Activated effector memory CD4-positive, alpha-beta T cell treated with Interleukin-2 at 50 U/mL for 16 hours (primary cell): ENCODE results near the gene CARD11.
"Not testable (repeated sequence)": the region's sequence is repeated elsewhere in the genome, so short reads cannot be mapped to it uniquely, and the experiment has no call there.

Experiments used
- DNase-seq: peaks from one replicate; pipeline ENCODE4 v3.0.0-alpha.2; 2020

Gene CARD11

DNA sequence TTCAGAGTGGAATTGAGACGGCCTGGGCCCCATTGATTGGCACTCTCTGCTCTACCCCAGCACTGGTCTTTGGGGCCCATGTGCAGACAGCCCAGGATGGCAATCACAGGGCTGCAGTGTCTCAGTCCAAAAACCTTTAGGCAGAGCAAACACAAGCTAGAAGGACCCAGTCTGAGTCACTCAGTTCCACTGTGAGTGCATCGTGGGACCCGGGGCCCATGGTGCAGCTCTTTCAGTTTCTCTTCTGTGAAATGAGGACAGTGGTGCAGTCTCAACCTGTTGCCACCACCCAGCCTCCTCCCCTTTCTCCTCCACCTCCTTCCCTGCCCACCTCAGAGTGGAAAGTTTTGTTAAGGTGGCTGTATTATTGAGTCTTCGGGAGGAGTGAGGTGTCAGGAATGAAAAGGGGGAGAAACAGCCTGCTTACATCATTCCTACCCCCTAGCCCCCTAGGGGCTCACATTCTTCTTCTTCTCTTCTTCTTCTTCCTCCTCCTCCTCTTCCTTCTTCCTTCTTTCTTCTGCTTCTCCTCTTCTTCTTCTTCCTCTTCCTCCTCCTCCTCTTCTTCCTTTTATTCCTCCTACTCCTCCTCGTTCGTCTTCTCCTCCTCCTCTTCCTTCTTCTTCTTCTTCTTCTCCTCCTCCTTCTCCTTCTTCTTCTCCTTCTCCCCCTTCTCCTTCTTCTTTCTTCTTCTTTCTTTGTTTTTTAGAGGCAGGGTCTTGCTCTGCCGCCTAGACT lies 19.5 kb upstream of the CARD11 start:
- DNase-seq = peak; percentile 62

DNA sequence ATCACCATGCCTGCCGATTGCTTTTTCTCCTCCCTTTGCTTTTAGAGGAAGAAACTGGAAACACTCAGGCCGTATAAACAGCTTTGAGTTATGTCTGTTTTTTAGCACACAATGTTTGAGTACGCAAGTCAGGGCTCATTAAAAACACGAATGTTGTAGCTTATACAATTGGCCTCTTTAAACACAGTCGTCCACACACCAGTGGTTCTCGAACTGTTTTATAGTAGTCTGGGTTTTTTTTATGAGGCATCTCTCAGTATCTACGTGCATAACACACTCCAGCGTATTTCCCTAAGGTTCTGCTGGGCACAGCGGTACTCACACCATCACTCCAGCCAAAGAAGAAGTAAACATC lies 13.4 kb upstream of the CARD11 start:
- no peak for DNase-seq

DNA sequence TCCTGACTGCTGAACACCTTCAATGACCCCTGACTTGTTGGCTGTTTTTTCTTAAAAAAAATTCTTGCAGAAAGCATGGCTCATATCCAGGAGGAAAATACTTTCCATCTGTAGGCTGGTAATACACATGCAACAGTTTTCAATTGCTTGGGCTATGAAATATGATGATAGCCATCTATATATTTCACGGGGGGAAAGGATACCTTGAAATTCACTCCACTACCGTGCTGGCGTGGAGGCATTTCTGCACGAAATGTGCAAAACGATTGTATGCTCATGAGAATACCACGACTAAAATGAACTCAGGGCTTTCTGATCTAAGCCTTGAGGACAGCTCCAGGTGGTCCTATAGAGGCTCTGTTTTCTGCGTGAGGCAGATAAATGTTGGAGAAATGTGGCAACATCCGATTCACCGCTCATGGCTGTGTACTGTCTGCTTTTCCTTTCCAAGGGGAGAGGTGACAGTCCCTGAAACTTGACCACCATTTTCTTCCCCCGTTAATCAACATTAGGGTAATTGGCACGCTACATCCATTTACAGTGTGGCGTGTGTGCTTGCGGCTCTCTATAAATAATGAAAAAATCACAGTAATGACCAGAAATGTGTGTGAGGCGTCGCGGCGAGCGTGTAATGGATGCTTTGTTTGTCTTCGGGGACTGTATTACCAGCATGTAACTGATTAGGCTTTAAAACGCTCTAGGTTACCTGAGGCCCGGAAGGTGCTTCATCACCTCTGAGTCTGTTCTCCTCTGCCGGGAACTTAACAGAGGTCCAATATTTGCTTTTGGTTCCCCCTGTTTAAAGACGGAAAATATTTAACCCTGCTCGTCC lies 12.8 kb upstream of the CARD11 start:
- no peak for DNase-seq

DNA sequence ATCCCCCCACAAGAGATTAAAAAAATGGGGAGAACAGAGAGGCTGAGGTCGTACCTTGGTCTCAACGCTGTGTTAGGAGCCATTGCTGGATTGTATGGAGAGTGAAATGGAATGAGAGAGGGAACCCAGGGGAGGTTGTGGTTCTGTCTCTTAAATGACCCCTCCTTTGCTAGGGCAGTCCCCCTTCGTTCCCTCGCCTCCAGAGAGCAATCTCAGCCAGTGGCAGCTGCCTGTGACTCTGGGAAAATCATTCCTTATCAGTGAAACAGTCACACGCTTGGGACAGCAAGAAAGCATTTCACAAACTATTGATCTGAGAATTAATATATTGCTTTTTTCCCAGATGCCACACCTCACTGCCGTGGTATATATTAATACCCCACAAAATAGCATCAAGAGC lies 12.0 kb upstream of the CARD11 start:
- no peak for DNase-seq

DNA sequence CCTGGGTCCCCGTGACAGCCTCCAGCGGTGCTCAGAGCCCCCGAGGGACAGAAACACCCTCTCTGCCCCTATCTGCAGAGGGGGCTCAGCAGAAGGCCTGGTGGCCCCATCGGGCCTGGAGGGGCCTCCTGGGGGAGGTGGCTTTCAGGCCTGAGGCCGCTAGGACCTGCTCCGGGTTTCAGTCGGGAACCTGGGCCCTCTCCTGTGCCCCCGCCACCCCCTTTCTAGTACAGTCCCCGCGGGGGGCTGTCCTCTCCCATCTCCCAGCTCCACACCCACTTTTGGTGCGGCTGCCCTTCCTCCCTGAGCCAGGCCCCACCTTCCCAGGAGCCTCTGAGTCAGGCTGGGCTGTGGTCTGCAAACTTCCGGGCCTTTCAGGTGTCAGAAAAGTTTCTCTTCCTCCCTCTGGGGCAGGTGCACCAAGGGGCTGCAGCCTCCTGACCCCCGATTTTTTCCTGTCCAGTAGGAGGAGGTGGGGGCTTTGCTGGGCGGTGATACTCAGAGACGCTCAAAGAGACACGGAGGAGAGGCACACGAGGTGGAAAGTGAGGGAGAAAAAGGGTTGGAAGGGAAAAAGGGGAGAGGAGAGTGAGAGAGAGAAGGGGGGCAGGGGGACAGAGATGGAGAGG lies 692 bp downstream of the CARD11 start:
- DNase-seq = peak; percentile 67

DNA sequence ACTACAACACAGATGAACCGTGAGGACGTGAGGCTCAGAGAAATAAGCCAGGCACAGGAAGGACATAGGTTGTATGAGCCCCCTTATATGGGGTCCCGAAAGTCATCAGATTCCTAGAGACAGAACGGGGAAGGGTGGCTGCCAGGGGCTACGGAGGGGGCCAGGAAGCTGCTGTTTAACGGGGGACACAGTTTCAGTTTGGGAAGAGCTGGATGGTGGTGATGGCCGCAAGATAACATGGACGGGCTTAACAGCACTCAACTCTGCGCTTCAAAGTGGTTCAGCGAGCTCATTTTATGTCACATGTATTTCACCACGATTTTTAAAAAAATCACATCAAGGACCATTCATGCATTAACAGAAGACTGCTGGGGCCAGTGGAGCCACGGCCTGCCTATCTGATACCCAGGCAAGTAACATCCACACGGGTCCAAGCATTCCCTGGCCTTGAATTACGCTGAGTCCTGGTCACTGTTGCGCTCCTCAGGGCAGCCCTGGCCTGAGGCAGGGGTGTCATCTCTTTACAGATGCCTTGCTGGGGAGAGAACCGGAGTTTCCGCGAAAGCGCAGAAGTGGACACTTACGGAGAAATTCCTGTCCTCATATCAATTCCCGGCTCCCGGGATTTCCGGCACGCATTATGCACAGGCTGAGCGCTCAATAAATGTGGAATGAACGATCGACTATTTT lies 1.5 kb downstream of the CARD11 start:
- DNase-seq = no peak

DNA sequence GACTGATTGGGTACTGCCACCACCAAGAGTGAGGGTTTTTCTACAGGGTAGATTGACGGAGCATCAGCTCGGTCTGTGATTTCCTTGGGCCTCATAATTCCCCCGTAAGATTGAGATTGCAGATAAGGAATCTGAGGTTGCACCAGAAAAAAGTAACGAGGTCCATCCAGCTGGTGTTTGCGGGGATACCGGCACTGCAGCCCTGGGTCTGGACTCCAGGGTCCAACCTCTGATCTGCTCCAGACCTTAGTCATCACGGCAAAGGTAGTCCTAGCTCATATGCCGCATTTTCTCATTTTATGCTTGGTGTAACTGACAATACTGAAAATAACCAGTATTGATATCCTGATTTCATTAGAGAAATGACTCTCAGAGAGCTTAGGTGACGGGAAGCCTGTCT lies 3.9 kb downstream of the CARD11 start:
- no peak for DNase-seq

DNA sequence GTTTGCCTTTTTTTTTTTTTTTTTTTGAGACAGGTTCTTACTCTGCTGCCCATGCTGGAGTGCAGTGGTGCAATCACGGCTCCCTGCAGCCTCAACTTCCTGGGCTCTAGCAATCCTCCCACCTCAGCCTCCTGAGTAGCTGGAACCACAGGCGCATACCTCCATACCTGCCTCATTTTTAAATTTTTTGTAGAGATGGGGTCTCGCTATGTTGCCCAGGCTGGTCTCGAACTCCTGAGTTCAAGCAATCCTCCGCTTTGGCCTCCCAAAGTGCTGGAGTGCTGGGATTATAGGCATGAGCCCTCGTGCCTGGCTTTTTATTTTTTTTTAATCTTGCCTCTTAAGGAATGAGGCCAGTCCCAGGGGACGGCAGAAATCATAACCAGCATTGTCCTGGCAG lies 5.7 kb downstream of the CARD11 start:
- not testable (repeated sequence) for DNase-seq

DNA sequence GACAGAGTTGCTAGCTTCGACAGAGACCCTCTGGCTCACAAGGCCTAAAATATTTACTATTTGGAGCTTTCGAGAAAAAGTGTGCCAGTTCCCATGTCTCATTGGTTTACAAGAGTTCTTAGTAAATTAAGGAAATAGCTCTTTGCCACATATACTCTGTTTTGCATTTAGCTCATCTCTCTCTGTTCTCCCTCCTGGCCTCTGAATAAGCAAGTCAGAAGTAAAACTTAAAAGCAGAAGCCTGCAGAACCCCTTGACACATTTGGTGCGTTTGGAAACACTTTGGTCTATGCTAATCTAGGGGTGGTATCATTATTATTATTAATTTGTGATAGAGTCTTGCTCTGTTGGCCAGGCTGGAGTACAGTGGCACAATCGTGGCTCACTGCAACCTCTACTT lies 6.4 kb downstream of the CARD11 start:
- DNase-seq = no peak

DNA sequence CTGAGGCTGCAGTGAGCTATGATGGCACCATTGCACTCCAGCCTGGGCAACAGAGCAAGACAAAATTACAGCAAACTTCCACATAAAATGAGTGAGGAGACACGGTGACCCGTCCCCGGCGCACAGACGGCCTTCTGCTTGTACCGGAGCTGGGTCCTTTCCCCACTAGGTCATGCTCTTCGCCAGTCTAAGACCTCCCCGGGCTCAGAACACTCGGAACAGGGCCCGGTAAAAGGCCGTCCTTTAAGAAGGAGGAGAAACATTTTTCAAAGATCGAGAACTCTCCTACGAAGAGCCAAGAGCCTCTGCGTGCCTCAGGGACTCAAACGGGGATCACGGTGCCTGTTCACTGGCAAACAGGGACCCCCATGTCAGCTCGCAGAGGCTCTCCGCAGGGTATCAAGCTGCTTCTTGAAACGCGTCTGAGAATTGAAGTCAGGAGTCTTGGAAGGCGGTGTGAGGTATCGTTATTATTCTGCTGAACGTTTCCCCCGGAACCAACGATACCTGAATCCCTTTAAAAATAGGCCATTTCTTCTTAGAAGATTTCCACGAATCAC lies 9.0 kb downstream of the CARD11 start:
- no peak for DNase-seq

DNA sequence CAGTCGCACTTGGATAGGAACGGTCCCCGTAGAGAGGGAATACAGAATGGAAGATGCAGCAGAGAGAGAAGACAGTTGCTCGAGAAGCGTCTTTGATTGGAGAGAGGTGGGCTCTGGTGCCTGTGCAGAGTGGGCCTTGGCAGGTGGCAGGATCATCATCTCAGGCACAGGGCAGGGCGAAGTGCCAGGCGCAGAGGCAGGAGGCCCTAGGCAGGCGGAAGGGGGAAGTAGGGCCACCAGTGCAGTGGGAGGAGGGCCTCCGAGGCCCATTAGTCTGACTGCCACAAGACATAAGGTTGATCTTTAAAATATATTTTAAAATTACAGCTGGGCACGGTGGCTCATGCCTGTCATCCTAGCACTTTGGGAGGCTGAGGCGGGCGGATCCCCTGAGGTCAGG lies 10.1 kb downstream of the CARD11 start:
- no peak for DNase-seq

DNA sequence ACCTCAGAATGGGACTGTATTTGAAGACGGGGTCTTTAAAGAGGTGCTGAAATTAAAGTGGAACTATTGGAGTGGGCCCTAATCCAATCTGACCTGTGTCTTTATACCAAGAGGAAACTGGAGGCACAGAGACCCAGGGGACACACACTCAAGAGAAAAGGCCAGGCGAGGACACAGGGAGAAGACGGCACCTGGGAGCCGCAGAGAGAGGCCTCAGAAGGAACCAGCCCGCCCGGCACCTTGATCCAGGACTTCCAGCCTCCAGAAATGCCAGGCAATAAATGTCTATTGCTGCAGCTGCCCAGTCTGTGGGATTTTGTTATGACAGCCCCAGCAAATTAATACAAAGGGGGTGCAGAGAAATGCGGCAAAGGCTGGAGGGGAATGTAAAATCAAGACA lies 10.5 kb downstream of the CARD11 start:
- no peak for DNase-seq

DNA sequence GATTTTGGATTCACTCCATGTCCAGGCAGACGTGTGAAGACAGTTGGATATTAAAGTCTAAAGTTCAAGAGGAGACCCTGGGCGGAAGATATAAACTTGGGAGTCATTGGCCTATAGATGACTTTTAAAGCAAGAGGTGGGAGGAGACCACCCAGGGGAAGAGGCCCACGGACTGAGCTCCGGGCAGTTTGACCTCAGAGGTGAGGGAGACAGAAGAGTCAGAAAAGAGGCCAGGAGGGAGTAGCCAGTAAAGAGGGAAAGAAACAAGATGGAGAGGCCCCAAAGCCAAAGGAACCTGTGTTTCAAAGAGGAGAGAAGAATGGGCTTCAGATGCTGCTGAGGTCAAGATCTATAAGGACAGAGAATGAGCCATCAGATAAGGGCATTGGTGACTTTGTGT lies 11.4 kb downstream of the CARD11 start:
- no peak for DNase-seq

DNA sequence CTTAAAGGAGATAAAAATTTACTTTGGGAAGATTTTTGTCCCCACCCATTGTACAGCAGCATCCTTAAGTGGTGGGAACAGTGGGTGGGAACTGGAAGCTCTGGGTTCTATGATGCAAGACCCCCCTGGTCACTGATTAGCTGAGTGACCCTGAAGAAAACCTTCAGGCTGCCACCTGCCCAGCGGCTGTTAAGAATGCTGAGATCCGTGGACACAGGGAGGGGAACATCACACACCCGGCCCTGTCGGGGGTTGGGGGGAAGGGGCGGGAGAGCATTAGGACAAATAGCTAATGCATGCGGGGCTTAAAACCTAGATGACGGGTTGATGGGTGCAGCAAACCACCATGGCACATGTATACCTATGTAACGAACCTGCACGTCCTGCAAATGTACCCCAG lies 14.5 kb downstream of the CARD11 start:
- DNase-seq = no peak

DNA sequence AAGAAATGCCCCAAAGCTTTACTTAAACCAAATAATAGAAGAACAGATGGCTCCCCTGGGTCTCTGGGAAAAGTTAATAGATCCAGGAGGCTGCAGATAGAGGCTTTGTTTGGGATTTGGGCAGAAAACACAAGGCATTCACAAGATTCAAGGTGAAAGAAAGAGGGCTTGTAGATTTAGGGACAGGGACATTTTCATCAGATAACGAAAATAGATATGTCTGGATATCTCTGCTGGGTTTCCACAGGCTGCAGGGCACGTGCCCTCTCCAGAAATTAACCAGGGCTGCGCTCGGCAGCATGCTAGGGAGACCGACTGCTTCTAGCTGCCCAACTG lies 14.9 kb downstream of the CARD11 start:
- no peak for DNase-seq

DNA sequence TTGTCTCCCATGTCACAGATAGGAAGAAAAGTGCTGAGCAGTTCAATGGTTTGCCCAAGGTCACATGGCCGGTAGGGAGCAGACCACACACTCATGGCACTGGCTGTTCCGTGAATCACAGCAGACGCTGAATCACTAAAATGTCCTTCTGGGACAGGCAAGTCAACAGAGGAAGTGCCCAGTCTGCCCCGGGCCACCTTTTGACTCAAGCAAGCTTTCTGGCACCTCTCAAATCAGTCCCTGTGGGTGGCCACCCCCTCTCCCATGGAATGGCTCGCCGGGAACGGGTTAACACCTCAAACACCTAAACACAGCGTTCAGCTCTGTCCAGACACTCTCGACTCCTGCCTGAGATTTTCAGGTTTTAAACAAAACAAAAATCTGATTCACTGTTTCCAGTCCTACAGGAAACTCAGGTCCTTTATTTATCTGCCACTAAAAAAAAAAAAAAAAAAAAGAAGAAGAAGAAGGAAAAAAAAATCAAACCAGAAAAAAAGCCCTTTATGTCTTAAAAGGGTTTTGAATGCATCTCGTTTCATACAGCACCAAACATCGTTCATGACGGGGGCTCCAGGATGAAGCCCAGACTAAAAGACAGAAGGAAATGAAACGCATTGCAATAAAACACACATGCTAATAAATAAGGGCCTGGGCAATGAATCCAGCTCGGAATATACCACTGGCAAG lies 15.5 kb downstream of the CARD11 start:
- DNase-seq = no peak

DNA sequence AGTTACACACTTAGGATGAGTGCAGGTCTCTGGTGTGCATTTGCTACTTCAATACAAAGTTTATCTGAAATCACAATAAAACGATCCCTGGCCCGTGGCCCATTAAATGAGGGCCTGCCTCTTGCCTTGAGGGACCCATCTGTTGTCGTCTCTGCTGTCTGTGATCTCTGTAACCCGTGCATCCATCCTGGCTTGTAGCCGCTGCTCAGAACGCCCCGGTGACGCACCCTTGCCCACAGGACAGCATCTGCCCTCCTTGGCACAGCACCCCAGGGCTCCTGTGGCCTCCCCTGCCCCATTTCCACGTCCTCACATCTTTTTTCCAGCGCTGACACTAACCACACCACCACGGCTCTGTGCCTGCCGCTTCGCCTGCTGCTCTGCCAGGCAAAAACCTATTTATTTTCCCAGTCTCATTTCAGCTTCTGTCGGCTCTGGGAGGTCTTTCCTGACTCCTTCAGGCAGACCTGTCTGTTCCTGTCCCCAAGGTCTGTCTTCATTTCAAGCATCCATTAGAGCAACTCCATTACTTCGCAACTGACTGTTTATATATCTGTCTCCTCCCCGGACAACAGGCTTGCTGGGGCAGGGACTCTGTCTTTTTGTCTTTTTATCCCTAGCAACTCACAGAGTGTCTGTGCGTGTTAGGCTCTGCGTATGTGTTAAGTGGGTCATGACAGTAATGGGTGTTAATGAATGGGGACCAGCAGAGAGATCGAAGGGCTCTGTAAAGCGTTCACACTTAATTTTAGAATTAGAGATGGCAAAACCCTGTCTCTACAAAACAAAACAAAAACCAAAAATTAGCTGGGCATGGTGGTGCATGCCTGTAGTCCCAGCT lies 16.4 kb downstream of the CARD11 start:
- DNase-seq = no peak

DNA sequence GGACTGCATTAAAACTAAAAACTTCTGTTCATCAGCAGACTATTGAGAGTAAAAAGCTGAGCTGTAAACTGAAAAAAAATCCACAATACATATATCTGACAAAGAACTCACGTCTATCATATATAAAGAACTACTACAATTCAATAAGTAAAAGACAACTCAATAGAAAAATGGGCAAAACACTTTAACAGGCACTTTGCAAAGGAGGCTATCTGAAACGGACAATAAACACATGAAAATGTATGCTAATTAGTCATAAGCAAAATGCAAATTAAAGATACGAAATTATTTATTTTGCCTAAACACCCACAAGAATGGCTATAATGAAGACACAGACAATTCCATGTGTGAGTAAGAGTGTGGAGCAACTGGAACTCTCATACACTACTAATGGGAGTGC lies 18.1 kb downstream of the CARD11 start:
- DNase-seq = no peak

DNA sequence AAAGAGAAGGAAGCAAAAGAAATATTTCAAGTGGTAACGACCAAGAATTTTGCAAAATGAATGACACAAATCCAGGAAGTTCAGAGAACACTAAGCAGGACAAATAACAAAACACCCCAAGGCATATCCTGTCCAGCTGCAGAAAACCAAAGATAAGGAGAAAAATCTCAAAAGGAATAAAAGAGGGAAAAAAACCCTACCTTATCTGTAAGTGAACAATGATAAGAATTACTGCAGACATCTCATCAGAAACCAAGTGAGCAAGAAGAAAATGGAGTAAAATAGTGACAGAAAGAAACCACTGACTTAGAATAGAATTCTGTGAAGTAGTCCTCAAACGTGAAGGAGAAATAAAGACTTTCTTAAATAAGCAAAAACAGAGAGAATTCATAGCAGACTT lies 21.8 kb downstream of the CARD11 start:
- no peak for DNase-seq

DNA sequence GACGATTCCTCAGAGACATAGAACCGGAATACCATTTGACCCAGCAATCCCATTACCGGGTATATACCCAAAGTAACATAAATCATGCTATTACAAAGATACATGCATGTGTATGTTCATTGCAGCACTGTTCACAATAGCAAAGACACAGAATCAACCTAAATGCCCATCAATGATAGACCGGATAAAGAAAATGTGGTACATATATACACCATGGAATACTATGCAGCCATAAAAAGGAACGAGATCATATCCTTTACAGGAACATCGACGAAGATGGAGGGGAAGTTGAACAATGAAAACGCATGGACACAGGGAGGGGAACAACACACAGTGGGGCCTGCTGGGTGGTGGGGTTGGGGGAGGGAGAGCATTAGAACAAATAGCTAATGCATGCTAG lies 22.4 kb downstream of the CARD11 start:
- not testable (repeated sequence) for DNase-seq

DNA sequence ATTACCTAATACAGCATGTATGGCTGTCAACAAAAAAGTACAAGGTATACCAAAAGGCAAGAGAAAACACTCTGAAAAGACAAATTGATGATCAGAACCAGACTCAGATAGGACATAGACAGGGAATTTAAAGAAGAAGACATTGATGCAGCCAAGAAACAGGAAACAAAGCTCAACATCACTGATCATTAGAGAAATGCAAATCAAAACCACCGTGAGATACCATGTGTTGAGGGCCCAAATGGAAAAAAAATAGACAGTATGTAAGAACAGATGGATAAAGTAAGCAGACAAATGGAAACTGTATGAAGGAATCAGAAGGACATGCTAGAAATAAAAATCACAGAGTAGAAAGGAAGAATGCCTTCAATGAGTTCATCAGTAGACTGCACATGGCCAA lies 23.3 kb downstream of the CARD11 start:
- DNase-seq = no peak

DNA sequence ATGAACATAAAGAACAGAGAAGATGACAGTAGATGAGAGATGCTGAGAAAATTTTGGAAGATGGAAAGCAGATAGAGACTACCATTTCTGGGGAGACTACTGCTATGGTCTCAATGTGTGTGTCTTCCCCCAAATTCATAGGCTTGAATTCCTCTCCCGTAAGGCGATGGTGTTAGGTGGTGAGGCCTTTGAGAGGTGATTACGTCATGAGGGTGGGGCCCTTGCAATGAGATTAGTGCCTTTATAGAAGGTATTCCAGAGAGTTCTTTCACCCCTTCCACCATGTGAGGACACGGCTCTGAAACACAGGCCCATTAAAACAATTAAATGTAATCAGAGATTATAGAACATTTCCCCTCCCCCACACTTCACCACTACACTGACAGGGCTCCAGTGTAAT lies 23.9 kb downstream of the CARD11 start:
- no peak for DNase-seq
